Stimulated activated CD8-positive, alpha-beta memory T cell treated with anti-CD3 and anti-CD28 coated beads, Interleukin-4, amount 100 ng/mL, for 4 hours (primary cell): ENCODE results near the gene PDCL3.

Source experiments
- DNase-seq, 2 donors: peaks; one replicate each; pipeline ENCODE4 v3.0.0-alpha.2; 2020; ENCODE audit warnings: low read depth in 2 of 2, low spot score in 1 of 2

The PDCL3 gene

DNA sequence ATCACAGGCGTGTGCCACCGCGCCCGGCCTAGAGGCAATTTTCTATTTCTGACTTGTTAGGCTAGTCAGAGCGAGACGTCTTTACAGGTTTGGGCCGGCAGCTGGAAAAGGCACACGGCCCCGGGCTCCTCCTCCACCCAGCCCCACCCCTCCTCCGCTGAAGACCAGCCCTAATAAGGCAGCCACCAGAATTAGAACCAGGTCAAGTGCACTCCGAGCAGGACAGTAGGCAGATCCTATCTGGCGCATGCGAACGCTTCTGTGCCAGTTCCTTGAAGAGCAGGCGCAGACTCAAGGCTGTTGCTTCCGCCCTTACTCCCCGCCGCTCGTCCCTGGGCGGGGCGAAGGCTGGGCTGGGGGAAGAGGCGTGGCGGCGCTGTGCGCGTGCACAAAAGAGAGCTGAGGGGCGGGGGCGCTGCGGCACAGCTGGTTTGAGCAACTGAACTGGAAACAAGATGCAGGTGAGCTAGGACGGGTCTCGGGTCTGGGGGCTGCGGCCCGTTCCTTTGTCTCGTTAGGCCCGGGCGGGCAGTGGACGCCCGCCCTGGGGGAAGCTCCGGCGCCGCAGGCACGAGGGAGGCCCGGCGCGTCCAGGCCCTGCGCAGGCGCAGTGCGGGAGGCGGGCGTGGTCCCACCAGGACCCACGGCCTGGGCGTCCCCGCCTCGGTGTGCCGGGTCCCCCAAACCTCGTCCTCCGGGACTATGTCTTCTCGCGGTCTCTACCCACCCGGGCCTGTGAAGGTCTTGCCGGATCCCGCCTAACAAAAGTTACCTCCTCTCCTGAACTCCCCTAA is at the start of gene PDCL3:
PDCL3 (plus strand) TSS at position 381 of the 794 bp plus-strand sequence; CDS start at position 456, 75 bp downstream.
- peak; percentile 83 to 84 for DNase-seq

DNA sequence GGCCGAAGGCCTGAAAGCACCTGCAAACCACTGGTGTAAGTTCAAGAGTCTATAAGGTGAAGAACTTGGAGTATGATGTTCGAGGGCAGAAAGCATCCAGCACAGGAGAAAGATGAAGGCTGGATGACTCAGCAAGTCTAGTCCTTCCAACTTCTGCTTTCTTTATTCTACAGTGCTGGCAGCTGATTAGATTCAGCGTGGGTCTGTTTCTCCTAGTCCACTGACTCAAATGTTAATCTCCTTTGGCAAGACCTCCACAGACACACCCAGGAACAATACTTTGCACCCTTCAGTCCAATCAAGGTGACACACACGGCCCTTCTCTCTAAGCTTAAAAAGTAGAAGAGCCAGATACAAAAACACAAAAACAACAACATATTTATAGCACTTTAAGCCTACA is 49.1 kb upstream of the PDCL3 start:
- no peak for DNase-seq

DNA sequence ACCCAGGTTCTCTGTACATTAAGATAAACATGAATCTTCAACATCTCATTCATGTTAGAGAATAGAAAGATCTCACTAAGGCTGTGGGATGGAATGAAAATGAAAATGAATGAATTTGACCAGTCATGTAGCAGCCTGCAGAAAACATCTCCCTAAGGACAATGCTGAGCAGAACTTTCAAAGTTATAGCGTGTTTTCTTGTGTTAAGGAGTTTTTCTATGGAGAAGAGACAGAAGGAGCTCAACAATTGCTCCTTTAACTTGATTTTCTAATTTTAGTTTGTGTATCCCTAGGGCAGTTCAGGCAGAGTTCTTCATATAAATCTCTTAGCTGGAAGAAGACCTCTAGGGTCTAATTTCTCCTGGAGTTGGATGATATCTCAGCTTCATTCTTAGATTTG is 45.2 kb upstream of the PDCL3 start:
- DNase-seq = no peak

DNA sequence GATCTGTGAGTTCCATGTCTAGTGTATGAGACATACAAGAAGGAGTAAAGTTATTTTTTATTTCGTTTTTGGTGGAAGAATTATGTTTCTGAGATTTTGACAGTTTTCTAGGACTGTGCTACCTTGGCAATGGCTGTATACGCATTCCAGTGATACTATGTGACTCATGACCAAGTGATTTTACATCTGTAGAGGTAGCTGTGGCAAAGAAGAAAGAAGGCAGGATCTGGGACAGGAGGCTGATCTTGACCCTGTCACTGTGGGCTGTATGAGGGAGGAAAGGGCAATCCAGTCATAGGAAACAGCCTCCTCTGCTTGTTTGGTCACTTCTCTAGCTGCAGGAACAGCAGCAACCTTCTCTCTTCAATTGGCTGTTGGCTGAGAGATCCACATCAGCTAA is 44.0 kb upstream of the PDCL3 start:
- no peak for DNase-seq

DNA sequence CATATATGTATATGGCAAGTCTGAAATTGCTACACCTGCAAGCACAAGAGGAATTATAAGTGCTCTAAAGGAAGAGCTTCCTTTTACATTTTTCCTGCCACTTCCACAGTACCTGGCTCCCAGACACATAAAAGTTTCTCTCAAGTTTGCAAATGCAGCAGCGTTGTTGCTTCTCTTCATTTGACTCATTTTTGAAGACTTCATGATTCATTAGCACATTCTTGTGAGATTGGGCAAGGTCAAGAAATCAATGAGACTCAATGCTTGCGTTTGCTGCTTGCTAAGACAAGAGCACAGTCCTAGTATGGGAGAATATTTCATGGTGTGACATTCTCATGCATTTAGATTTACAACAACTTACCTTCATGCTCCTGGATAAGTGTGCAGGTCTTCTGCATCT is 42.6 kb upstream of the PDCL3 start:
- no peak for DNase-seq

DNA sequence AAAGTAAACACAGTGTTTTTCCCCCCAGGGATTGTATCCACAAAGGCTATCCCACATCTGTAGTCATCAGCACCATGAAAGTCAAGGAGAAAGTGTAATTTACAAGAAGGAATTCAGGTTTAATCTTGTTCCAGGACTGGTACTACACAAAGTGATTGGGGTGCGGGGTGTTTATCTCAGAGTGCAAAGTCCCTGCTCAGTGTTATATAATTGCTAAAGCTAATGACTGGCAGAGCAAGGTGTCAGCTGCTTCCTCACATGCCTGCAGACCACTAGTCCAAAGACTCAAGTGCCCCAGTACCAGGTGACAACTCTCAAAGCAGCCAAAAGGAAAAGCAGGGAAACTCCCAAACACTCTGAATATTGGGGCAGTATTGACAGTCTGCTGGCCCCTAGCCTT is 40.4 kb upstream of the PDCL3 start:
- DNase-seq = no peak

DNA sequence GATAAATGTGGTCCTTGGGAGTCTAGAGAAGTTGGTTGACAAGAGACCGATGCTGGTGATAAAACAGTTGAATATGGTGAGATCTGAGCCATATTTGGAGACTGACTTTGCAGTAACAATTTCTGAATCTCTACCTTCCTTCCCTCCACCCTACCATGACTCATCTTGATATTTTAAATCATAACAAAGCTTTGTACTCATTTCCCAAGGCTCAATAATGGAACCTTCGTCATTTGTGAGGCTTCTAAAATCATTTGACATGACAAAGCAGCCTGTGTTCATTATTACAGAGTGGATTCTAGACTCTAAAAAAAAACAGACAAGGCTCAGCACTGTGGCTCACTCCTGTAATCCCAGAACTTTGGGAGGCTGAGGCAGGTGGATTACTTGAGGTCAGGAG is 38.5 kb upstream of the PDCL3 start:
- no peak for DNase-seq

DNA sequence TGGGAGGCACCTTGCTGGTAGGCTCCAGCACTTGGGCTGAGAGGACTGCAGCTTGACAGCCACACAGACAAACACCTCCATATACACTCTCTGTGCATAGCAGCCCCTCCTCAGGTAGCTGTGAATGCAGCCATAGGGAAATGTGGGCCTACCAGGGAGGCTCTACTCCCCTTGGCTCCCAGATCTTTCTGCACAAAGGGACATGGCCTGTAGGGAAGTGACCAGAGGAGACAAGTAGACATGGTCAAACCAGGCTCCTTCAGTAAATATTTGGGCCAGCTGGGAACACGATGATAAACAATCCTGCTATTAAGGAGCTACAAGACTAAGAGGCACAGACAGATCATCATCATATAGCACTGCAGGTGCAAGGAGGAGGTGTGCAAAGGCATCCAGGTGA is 35.9 kb upstream of the PDCL3 start:
- no peak for DNase-seq

DNA sequence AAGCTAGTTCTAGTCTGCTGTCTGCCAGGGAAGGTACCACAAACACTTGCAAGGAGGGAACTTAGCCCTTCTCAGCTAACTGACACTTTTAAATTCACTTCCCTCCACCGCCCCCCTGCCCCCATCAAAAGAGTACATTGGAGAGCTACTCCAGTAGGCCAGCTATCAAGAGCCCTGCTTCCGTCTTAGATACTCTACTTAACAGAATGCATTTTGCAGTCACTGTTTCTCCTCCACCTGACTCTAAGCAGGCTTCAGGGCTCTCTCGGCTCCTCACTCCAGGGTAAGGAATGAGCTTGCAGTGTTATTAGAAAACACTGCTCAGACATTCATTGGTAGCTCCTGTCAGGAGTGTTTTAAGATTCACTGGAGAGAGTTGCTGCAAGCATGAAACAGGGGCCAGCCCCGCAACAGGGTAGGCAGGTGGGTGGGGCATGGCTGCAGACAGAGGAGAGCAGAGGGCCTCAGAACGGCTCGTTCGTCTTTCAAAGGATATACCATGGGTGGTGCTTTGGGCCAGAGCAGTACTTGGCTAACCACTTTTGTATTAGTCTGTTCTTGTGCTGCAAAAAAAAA is 35.3 kb upstream of the PDCL3 start:
- DNase-seq = no peak

DNA sequence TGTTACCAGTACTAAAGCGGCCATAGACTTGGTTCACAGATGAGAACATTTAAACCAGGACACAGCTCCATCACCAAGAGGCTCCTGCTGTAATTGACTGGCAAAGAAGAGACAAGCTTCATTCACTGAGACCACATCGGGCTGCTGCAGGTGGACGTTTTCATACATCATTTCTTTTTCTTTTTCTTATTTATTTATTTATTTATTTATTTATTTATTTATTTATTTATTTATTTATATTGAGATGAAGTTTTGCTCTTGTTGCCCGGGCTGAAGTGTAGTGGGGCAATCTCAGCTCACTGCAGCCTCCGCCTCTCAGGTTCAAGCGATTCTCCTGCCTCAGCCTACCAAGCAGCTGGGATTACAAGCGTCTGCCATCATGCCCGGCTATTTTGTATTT is 33.6 kb upstream of the PDCL3 start:
- DNase-seq = no peak

DNA sequence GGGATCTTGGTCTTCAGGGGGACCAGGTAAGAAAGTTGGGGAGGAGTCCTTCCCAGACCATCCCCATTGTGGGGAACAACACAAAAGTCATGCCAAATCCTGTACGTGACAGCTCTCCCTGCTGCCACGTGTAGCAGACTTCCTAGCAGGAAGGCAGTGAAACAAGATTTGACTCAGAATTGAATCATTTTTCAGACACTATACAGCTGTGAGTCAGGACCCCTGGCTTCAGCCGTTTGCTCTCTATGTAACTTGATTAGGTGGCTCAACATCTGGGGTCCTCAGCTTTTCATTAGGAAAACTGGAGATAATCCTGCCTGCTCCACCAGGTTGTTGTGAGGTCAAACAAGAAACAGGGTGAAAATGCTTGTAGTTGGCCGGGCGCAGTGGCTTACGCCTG is 32.9 kb upstream of the PDCL3 start:
- DNase-seq = no peak

DNA sequence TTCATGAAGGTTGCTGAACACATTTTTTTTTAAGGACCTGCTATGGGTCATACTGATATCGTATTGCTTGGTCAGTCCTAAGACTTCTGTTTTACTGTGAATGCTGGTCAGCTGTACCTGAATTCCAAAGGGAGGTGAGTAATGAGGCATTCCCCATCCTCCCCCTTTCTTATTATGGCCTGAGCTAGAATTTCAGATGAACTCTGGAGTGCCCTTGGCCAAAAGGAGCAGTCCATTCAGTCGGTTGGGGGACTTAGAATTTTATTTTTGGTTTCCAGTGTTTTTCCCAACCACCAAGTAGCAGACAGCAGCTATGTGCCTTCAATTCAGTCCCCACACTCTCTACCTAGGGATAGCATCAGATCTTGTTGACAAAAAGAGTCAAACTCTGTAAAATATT is 26.9 kb upstream of the PDCL3 start:
- no peak for DNase-seq

DNA sequence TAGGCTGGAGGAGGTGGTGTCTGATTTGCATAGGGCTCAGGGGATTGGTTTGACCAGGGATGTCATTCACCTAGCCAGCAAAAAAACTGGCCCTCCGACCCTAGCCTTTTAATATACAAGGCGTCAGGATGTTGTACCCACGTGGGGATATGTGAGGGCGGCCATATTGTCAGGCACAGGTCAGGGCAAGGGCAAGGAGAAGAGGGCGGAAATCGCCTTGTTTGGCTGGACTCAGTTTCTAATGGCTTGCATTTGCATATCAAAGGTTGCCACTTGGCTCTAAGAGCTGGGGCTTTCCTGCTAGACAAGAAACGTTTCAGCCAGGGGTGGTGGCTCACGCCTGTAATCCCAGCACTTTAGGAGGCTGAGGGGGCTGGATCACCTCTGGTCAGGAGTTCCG is 24.9 kb upstream of the PDCL3 start:
- DNase-seq = no peak

DNA sequence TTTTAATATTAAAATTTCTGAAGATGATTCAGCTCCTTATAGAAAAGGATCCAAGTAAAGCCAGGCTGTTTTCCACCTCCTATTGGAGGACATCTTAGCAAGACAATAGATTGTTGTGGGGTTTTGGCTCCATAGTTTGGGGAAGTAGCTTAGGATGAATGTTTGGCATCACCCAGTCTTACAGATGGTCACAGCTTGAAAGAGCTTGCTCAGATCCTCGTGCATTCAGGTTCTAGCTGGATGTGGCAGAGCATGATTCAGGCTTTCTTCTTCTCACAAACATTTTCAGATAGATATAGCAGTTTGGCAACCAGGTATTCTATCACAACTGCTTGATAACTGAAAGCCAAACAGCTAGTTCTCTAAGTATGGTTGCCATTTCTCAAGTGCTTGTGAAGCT is 23.6 kb upstream of the PDCL3 start:
- no peak for DNase-seq

DNA sequence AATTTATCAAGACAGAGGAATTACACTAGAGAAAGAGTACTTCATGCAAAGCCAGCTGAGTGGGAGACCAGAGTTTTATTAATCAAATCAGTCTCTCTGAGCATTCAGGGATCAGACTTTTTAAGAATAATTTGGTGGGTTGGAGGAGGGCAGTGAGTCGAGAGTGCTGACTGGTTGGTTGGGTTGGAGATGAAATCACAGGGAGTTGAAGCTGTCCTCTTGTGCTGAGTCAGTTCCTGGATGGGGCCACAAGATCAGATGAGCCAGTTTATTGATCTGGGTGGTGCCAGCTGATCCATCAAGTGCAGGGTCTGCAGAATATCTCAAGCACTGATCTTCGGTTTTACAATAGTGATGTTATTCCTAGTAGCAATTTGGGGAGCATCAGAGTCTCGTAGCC is 21.4 kb upstream of the PDCL3 start:
- no peak for DNase-seq

DNA sequence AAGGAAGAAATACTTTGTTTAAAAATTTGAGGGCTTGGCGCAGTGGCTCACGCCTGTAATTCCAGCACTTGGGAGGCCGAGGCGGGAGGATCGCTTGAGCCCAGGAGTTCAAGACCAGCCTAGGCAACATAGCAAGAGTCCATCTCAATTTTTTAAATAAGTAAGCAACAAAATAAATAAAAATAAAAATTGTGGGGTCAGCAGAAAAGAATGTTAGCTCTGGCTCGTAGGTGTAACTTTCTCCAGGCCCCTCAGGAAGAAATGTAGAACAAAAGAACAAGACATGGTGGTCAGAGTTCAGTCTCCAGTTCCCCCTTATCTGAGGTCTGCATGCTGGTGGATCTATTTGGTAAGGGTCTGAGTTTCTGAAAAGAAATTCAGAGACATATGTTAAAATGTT is 20.4 kb upstream of the PDCL3 start:
- DNase-seq = no peak

DNA sequence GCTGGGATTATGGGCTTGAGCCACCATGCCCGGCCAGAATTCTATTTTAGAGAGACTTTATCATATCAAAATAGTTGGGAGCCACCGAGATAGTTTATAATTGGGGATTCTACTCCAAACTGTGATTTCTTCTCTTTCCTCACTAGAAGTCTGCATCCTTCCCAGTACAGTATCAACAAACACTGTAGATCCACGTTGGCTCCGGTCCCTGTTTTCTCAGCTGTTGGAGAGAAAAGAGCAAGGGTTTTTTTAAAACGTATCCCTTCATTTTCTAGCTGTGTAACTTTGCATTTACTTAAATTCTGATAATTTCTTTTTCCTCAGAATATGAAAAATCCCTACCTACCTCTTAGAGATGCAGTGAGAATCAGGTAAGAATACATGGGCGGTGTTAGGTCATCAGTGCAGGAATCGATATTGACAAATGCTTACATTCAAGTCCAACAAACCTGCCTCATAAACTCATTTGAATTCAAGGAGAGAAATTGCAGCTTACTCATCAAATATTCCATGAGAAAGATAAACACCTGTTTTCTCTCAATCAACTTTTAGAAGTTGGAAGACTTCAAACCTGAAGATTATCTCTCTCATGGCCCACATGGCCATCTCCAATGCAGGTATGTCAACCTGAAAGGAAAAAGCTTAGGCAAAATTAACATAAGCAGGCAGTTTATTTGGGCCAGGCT is 17.7 kb upstream of the PDCL3 start:
- no peak for DNase-seq

DNA sequence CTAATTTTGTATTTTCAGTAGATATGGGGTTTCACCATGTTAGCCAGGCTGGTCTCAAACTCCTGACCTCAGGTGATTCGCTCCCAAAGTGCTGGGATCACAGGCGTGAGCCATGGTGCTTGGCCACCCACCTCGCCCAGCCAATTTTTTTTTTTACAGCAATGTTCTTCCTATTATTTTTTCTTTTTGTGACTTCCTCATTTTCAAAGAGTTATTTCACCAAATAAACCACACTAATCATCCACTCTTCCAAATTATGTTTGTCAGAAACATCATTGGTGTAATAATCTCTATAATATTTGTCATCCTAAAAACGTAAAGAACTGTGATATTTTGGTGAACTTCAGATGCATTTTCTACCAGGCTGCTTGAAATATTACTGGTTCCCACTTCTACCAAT is 16.3 kb upstream of the PDCL3 start:
- no peak for DNase-seq

DNA sequence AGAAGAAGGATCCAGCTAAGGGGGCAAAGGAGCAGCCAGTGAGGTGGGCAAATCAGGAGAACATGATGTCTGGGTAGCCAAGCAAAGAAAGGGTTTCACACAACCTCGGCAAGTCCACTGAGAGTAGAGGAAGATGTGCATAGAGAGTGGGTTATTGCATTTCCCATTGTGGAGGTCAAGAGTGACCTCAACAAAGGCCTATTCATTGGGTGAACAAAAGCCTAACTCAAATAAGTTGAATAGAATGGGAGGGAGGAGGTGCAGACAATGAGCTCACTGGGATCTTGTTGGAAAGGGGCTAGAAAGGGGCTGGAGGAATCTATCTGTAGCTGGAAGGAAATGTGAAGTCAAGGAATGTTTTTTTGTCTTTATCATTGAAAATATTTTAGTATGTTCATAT is 14.0 kb upstream of the PDCL3 start:
- DNase-seq = no peak

DNA sequence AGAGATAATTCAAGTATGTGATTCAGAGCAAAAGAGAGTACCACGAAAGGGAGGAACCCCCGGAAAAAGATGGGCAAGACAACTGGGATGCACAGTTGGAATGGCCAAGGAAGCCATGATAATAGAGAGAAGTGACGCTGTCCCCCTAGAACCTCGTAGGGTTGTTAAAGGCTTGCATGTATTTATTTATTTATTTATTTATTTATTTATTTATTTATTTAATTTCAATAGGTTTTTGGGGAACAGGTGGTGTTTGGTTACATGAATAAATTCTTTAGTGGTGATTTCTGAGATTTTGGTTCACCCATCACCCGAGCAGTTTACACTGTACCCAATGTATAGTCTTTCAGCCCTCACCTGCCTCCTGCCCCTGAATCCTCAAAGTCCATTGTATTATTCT is 11.5 kb upstream of the PDCL3 start:
- DNase-seq = no peak

DNA sequence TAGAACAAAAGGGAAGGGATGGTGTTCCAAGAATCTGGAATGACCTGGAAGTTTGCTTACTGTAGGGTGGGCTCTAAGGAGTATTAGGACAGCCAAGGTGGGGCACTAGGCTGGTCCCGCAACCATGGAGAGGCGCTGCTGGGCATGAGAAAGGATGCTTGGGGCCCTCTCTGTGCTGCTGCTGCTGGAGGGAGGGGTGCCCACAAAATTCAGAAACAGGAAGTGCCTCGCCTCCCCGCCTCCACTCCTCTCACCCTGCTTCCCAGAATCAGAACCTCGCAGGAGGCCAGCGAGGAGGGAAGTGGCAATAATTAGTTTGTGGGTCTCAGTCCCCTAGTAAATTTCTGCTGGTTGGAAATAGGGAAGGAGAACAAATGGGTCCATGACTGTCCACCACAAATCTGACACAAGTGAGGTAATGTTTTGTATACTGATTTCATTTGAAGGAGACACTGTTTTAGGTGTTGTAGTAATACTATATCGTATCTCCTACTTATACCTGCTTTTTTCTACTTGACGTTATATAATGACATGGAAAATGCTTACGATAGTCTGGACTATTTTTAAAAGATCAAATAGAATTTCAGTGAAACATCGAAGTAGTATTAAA is 7.9 kb upstream of the PDCL3 start:
- DNase-seq = no peak

DNA sequence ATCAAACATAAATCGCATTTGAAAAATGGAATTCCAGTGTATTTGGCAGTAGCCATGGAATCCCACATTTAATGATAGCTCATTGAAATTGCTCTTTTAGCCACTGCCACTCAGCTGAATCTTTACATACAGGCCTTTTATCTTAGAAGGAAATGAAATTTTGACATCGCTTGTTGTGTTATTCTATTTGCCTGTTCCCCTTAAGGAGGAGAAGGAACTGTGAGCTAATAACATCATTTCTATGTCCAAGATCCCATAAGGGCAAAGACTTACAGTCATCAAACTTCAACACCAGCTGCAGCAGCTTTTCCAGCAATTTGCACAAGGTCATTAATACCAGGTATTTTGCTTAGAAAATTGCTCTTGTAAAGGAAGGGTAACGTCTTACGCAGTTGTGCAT is 6.0 kb upstream of the PDCL3 start:
- DNase-seq = no peak
